Measurements from ENCODE around the gene SPOCK2.
"Not testable (repeated sequence)": the region's sequence is repeated elsewhere in the genome, so short reads cannot be mapped to it uniquely, and the experiment has no call there.

- TF ChIP-seq CTCF (CRISPR knock-in tag; IDR thresholded peaks at IDR 0.05); ZBTB4 (CRISPR knock-in tag; IDR thresholded peaks at IDR 0.05; ENCODE audit: borderline replicate concordance); EZH2 (conservative IDR thresholded peaks at IDR 0.05; ENCODE audit: low read depth, low read length); ZNF350 (CRISPR knock-in tag; IDR thresholded peaks at IDR 0.05; ENCODE audit: borderline replicate concordance, low read depth): not testable (repeated sequence)
Observed at GRCh38 chr10:72136225-72136624, 47.9 kb upstream of the SPOCK2 start.

Data from HepG2 (cell line).